Raji (cell line): ENCODE results near the gene ZNF536.

ENCODE experiments used
- POLR2A ChIP-seq: IDR thresholded peaks from 2 replicates; pipeline ENCODE4 v1.6.1; 2011; ENCODE audit warnings: low read depth, low read length, control low read depth; ENCODE audit not compliant: insufficient read depth

Gene ZNF536

DNA sequence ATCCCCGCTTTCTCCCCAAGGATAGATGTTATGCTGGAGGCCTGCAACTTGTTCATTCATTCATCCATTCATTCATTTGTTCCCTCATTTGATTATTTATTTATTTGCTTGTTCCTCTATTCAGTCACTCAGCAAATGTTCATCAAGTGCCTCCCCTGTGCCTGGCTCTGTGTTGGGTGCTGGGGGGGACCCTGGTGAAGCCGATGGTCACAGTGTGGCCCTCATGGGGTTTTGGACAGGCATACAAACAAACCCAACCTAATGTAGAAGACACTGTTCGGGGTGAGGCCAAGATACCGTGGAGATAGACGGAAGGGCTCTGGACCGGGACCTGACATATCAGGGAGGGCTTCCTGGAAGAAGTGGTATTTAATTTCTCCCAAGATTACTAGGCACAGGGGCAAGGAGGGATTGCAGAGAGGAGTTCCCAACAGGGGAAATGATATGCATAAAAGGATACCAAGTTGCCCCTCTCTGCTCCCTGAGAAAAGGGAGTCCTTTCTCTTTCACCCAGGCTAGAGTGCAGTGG, 58.1 kb downstream of the ZNF536 start:
- TF ChIP-seq POLR2A, result no peak

DNA sequence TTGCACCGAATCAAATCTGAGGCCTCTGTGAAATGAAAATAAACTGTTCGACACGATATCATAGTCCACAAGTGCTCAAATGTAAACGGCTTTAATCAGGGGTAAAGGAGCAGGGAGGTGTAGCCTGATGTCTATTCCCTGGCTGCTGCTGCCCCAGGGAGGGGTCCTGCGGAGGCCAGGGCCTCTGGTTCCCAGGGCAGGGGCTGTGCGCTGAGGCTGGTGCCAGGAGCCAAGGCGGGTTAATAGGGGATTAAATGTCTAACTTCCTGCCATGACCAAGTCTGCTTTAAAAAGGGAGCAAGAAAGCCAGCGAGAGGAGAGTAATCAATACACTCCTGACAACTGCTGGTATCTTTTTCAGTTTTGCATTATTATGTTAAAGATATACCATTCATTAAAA, 59.4 kb downstream of the ZNF536 start:
- TF ChIP-seq POLR2A, result no peak

DNA sequence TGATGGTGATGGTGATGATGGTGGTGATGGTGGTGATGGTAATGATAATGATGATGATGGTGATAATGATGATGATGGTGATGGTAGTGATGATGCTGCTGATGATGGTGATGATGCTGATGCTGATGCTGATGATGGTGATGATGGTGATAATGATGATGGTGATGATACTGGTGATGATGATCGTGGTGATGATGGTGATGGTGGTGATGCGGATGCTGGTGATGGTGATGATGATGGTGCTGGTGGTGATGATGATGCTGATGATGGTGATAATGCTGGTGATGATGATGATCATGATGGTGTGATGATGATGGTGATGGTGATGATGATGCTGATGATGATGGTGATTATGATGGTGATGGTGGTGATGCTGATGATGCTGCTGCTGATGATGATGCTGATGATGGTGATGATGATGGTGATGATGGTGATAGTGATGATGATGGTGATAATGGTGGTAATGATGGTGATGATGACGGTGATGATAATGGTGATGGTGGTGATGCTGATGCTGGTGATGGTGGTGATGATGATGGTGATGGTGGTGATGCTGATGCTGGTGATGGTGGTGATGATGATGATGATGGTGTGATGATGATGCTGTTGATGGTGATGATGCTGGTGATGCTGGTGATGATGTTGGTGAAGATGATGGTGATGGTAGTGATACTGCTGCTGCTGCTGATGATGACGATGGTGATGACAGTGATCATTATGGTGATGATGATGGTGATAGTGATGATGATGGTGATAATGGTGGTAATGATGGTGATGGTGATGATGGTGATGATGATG, 62.8 kb downstream of the ZNF536 start:
- TF ChIP-seq POLR2A, result no peak

DNA sequence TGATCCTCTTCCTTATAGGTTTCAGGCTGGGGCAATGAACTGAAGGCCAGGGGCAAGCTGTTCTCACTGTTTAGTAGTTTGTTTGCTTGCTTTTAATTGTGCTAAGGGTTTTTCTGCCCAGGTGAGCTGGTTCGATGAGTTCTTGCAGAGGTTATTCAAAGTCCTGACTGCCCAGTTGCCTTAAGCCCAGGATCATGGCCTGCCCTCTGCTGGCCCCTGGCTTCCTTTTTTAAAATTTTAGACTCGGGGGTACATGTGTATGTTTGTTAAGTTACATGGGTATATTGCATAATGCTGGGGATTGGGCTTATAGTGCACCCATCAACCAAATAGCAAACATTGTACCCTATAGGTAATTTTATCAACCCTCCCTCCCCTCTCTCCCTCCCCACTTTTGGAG, 65.7 kb downstream of the ZNF536 start:
- TF ChIP-seq POLR2A, result no peak

GRCh38 chr19:30439310-30439709, 67.1 kb downstream of the ZNF536 start:
- no peak for TF ChIP-seq POLR2A

- no peak for TF ChIP-seq POLR2A
Observed at GRCh38 chr19:30441011-30441410, 68.8 kb downstream of the ZNF536 start.

- no peak for TF ChIP-seq POLR2A
Observed at GRCh38 chr19:30442674-30443073, 70.5 kb downstream of the ZNF536 start.

DNA sequence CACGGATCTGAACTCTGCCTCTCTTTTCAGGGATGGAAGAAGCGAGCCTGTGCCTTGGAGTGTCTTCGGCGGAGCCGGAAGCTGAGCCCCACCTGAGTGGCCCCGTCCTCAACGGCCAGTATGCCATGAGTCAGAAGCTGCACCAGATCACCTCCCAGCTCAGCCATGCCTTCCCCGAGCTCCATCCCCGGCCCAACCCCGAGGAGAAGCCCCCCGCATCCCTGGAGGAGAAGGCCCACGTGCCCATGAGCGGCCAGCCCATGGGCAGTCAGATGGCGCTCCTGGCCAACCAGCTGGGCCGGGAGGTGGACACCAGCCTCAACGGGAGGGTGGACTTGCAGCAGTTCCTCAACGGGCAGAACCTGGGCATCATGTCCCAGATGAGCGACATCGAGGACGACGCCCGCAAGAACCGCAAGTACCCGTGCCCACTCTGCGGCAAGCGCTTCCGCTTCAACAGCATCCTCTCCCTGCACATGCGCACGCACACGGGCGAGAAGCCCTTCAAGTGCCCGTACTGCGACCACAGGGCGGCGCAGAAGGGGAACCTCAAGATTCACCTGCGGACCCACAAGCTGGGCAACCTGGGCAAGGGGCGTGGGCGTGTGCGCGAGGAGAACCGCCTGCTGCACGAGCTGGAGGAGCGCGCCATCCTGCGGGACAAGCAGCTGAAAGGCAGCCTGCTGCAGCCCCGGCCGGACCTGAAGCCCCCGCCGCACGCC, 71.5 kb downstream of the ZNF536 start:
- TF ChIP-seq POLR2A, result no peak

- no peak for TF ChIP-seq POLR2A
Observed at GRCh38 chr19:30444253-30444671, 72.1 kb downstream of the ZNF536 start.

- TF ChIP-seq POLR2A, result no peak
Observed at GRCh38 chr19:30444686-30445232, 72.6 kb downstream of the ZNF536 start.

- TF ChIP-seq POLR2A, result no peak
Observed at GRCh38 chr19:30445385-30445784, 73.2 kb downstream of the ZNF536 start.

- no peak for TF ChIP-seq POLR2A
Observed at GRCh38 chr19:30446850-30447552, 74.8 kb downstream of the ZNF536 start.

GRCh38 chr19:30447553-30447870, 75.3 kb downstream of the ZNF536 start:
- no peak for TF ChIP-seq POLR2A

DNA sequence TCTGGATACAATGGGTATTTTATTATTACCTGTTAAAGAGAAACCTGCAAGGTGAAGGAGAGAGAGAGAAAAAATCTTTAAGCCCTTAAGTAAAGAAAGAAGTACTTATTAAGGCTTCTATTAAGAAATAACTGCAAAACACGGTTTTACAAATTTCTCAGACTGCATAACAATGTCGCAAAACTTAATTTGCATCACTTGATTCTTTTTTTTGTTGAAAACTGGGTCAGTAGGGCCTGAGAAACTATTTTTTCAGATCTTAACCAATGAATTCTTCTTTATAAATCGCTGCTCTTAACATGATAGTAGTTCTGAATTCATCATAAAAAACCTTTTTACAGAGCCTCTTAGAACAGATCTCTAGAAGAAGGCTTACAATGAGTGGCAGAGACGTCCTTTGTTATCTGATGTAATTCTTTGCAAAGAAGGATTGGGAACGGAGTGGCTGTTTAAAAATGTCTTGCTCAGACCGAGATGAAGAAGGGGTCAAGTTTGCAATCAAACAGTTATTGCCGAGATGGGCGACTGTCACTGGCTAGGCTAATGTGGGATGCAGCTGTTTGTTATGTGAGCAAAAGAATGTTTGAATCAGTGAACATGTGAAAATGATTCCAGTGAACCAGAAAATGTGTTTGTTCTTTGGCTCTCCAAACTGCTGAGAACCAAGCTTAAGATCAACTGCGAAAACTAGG, 76.3 kb downstream of the ZNF536 start:
- TF ChIP-seq POLR2A, result no peak

GRCh38 chr19:30449078-30449590, 77.0 kb downstream of the ZNF536 start:
- no peak for TF ChIP-seq POLR2A
